Fibroblast of pulmonary artery (primary cell): ENCODE measurements around the gene CCDC141.

Experiments used
- DNase-seq: peaks from one replicate; pipeline ENCODE4 v3.0.0-alpha.2; 2010; ENCODE audit warnings: low read depth
- H3K4me3 ChIP-seq: replicated peaks from 2 replicates; pipeline ENCODE4 v1.5.1; 2011; ENCODE audit warnings: low read depth, mild to moderate bottlenecking, control low read depth, low read length, moderate library complexity
- TF ChIP-seq, protein P1 (sequence below): IDR thresholded peaks from 2 replicates; pipeline ENCODE4 v1.5.1; 2011; ENCODE audit warnings: mild to moderate bottlenecking, control low read depth, low read length, inconsistent platforms; ENCODE audit errors: missing control alignments

CCDC141 gene

GRCh38 chr2:178914259-178914849 is 135.6 kb downstream of the CCDC141 start:
- DNase-seq = peak; percentile 93
- H3K4me3 ChIP-seq = no peak overlapping the region
- TF ChIP-seq, protein P1, sequence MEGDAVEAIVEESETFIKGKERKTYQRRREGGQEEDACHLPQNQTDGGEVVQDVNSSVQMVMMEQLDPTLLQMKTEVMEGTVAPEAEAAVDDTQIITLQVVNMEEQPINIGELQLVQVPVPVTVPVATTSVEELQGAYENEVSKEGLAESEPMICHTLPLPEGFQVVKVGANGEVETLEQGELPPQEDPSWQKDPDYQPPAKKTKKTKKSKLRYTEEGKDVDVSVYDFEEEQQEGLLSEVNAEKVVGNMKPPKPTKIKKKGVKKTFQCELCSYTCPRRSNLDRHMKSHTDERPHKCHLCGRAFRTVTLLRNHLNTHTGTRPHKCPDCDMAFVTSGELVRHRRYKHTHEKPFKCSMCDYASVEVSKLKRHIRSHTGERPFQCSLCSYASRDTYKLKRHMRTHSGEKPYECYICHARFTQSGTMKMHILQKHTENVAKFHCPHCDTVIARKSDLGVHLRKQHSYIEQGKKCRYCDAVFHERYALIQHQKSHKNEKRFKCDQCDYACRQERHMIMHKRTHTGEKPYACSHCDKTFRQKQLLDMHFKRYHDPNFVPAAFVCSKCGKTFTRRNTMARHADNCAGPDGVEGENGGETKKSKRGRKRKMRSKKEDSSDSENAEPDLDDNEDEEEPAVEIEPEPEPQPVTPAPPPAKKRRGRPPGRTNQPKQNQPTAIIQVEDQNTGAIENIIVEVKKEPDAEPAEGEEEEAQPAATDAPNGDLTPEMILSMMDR = peak; percentile 96

DNA sequence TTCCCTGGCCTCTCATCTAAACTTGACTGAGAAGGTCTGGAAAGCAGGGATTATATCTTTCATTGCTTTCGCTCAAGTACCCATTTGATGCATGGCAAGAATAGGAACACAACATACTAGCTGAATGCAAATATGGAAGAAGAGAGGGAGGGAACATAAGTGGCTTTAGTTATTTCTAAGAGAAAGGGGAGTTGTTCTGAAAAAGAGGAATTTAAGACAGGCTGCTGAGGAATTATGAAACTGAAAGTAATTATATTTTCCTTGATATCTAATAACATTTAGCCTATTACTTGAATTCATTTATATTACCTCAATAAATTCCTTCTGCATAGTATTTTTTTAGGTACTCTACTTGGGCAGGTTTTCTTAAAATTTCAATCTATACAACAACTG is 136.9 kb downstream of the CCDC141 start:
- no peak overlapping the region for H3K4me3 ChIP-seq
- DNase-seq = no peak
- TF ChIP-seq, protein P1 = no peak

DNA sequence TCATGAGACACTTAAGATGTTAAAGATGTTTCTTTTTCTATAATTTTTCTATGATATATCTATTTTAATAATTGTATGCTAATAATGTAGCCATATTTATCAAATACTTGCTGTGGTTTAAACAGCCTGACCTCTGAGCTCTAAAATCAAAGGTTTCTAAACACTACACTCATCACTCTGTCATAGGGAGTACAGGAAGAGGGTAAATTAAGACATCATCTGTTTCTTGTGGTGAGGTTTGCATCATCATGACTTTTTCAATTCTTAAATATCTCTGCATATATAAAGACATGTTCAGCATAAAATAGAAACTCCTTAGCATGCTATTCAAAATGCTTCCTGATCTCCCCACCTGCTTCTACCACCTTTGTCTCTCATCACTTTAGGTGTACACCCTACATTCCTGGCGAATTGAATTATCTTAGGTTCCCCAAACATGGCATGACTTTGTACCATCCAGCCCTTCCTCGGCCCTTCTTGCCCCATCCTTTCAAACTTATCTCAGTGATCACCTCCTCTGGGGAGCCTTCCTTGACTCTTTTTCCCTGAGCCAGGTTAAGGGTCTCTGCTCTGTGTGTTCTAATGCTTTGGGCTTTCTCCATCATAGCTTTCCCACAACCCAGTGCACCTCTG is 137.4 kb downstream of the CCDC141 start:
- DNase-seq = peak; percentile 25
- no peak overlapping the region for H3K4me3 ChIP-seq
- TF ChIP-seq, protein P1 = no peak

DNA sequence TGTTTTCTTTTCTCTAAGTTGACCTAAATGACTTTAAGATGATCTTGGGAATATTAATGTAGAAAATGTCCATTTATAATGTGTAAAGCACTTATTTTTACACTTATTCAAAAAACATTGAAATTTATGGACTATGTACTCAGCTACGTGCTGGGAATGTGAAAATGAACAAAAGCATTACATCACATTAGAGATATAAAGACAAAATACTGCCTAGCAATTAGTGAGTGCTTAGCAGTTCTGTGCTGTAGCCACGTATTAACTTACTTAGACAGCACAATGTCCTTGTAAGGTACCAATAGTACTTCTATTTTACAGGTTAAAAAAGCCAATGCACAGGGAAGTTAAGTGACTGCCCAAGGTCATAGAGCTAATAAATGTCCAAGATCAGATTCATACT is 138.9 kb downstream of the CCDC141 start:
- TF ChIP-seq, protein P1 = no peak
- no peak overlapping the region for H3K4me3 ChIP-seq
- DNase-seq = no peak

DNA sequence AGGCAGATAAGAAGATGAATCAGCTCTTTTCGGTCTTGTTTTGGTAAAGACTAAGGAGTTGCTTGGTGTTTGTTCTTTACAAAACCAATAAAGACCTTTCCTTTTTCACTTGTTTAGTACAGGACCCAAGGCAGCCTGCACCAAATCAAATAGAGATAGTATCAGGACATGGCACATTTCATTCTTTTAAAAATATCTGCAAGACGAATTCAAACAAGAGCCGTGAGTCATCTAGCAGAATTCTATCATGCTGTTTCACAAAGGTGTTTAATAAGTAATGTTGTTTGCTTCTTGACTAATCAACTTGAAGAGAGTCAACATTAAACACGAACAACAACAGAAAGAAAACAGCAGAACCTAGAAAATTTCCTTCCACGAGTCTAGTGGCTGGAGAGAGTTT is 139.9 kb downstream of the CCDC141 start:
- no peak overlapping the region for H3K4me3 ChIP-seq
- DNase-seq = no peak
- TF ChIP-seq, protein P1 = no peak

- TF ChIP-seq, protein P1 = no peak
- H3K4me3 ChIP-seq = no peak overlapping the region
- no peak for DNase-seq
Observed at GRCh38 chr2:178909507-178909906, 140.4 kb downstream of the CCDC141 start.

- TF ChIP-seq, protein P1 = no peak
- no peak for DNase-seq
Observed at GRCh38 chr2:178908810-178909209, 141.1 kb downstream of the CCDC141 start.

More at GRCh38 chr2:178908810-178909209, 141.1 kb downstream of the CCDC141 start:
- H3K4me3 ChIP-seq = no peak overlapping the region
